GM12873 (cell line): ENCODE data around the gene PHF2.

Source experiments
- TF ChIP-seq, protein P1 (sequence below): IDR thresholded peaks from 2 replicates; pipeline ENCODE4 v1.5.1; 2012; ENCODE audit warnings: low read depth, mild to moderate bottlenecking, moderate library complexity, low read length, control low read depth; ENCODE audit not compliant: insufficient read depth; ENCODE audit errors: missing control alignments

PHF2 gene

DNA sequence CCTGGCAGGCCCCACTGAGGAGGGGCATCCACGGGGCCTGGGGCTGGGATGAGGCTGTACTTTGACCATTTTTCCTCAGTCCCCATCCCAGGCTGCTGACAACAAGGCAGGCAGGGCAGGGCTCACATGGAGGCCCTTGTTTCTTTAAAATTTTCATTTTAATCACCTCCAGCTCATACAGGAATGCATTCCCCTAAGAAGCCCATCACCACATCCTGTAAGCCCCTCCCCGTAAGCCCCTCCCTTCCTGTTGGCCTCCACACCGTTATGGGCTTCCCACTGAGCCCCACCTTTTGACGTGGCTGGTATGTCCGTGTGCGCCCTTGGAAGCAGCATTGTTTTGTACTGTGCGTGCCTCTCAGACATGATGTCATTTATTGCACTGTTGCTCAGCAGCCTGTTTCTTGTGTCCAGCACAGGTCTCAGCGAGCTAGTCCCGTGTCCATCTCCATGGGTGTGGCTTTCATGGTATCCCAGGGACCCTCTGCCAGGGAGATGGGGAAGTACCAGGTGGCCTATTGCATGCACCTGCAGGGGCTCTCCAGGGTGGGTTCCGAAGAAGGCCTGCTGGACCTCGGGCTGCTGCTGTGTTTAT is 22.4 kb downstream of the PHF2 start:
- TF ChIP-seq, protein P1, sequence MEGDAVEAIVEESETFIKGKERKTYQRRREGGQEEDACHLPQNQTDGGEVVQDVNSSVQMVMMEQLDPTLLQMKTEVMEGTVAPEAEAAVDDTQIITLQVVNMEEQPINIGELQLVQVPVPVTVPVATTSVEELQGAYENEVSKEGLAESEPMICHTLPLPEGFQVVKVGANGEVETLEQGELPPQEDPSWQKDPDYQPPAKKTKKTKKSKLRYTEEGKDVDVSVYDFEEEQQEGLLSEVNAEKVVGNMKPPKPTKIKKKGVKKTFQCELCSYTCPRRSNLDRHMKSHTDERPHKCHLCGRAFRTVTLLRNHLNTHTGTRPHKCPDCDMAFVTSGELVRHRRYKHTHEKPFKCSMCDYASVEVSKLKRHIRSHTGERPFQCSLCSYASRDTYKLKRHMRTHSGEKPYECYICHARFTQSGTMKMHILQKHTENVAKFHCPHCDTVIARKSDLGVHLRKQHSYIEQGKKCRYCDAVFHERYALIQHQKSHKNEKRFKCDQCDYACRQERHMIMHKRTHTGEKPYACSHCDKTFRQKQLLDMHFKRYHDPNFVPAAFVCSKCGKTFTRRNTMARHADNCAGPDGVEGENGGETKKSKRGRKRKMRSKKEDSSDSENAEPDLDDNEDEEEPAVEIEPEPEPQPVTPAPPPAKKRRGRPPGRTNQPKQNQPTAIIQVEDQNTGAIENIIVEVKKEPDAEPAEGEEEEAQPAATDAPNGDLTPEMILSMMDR = no peak

DNA sequence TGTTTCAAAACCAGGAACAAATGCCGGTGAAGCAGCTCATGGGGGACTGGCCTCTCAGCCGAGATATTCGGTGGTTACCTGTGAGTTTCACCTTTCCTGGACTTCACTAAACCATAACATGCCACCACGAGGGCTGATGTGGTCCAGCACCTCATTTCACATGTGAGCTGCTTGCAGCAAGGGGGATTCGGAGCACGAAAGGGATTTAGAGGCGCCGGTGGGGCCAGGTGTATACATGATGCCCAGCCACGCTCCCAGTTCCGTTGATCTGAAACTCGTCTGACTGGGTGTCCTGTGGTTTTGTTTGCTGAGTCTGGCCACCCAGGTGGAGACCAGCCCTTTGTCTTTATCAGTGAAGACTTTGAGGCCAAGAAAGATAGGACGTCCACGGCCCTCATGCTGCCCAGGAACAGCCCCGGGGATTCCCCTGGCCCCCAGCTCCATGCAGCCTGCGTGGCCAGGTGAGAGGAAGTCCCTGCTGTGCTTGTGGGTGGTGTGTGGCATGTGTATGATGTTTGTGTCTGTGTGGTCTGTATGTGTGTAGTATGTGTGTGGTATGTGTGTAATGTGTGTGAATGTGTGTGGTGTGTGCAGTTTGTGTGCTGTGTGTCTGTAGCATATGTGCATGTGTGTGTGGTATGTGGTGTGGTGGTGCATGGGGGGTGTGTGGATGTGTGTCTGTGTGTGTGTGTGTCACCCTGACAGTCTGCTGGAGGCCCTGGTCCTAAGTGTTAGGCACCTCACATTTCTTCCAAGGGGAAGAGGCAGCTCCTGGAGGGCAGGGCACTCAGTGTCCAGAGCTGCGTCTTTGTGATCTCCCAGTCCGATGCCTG is 23.4 kb downstream of the PHF2 start:
- TF ChIP-seq, protein P1 = no peak

DNA sequence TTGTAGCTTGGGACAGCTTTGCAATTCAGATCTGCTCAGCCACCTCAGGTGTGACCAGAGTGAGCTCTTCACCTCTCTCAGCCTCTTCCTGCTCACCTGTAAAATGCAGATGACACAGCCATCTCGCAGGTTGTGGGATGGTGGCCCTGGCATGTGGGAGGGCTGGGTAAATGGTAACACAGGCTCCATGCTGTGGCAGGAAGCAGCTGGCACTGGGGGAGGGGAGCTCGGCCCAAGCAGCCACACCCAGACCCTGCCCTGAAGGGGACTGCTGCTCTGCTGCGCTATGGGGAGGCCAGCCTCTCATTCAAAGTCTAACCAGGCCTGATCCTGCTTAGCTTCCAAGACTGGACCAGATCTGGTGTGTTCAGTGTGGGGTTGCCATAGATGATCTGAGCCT is 24.1 kb downstream of the PHF2 start:
- TF ChIP-seq, protein P1 = no peak

DNA sequence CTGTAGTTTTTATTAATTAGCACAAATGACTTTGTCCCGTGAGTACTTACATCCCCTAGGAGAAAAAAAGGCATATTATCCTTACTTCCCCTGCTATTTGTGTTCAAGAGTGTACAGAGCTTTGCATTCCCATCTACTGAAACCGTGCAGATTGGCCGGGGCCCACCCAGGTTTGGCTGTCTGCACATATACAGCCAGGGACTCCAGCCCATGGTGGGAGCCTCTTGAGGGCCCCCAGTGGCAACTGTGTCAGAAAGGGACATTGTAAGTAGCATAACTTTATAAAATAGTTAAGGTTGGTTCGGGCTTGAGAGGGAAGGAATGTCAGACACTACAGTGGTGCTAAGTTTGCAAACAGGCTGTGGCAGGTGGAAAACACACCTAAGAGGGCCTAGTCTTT is 24.7 kb downstream of the PHF2 start:
- TF ChIP-seq, protein P1 = no peak

DNA sequence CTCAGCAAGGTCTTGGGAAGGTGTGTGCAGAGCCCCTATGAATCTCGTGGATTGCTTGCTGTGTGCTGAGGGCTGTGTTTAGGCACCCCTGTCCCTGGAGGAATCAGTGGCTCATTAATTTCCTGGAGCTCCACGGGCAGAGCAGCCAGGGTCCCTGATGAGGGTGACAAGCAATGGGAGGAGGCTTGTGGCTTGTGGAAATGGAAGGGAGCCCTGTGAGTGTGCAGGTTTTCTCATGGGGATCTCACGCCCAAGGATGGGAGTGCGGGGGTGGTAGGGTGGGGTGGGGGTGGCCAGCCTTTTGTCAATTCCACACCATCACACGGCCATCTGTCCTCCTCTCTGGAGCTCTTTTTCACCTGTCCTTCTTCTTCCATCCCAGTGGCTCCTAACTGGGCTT is 25.3 kb downstream of the PHF2 start:
- TF ChIP-seq, protein P1 = no peak

DNA sequence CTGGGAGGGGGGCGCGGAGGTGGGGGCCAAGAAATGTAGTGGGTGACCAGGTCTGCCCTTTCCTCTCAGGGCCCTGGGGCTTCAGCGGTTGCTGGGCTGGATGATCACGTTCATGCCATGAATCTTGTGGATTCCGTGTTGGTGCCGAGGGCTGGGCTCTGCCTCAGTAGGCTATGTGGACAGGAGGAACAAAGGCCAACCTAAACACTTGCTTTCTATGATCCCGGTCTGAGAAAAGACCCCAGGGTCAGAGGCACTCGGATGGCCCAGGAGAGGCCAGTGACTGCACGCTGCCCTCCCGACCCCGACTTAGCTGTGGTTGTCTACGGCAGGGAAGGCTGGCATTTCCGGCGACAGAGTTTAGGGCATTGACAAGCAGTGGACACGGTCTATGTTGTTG is 26.6 kb downstream of the PHF2 start:
- TF ChIP-seq, protein P1 = no peak

DNA sequence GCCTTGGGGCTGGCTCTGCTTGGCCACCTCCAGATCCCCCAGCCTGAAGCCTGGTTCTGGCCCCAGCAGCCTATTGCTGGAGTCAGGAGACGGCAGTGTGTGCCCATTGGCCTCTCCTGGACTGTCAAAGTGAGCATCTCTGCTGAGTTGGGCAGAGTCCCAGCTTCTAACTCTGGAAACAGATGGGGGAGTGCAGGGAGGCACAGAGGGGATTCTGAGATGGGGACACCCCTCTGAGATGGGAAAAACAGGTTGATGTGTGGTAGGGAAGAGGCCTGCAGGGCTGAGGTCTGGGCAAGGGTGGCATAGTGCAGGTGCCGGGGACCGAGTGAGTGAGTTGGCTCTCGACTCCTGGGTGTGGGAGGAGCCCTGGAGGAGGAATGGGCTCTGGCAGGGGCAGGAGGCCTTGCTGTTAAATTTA is 27.5 kb downstream of the PHF2 start:
- TF ChIP-seq, protein P1 = no peak
